Activated naive CD4-positive, alpha-beta T cell treated with anti-CD3 and anti-CD28 coated beads, Interleukin-2, amount 50 U/mL, for 72 hours (primary cell): Measurements from ENCODE around the gene ATP6V0D1. TPM values are rescaled to one million over a fixed set of nuclear protein-coding genes. Genes with fewer than 3 reads are reported as not detected.

Source experiments
- ATAC-seq, 2 donors: fragments of 150-1000 bp; cut with Tn5 transposase; 2 replicates each; pipeline ENCODE4 v1.10.0; 2021; ENCODE audit warnings: mild to moderate bottlenecking in 2 of 2, moderate library complexity in 2 of 2
- DNase-seq, 2 donors: peaks; one replicate each; pipeline ENCODE4 v3.0.0; 2021 to 2022; ENCODE audit warnings: low spot score in 2 of 2
- H3K27ac Mint-ChIP-seq, 2 donors: one replicate each; pipeline ENCODE4 v1.8.0; 2022; ENCODE audit warnings: mild to moderate bottlenecking in 2 of 2, mixed read lengths in 2 of 2
- H3K36me3 Mint-ChIP-seq, 2 donors: one replicate each; pipeline ENCODE4 v1.8.0; 2022; ENCODE audit warnings: mixed read lengths in 2 of 2
- H3K9me3 Mint-ChIP-seq, 2 donors: one replicate each; pipeline ENCODE4 v1.8.0; 2022; ENCODE audit warnings: mixed read lengths in 2 of 2
- total RNA-seq, 2 donors: library from RNA; stranded (reverse); gene quantifications; one replicate each; pipeline ENCODE4 v1.2.3, GENCODE V29; 2022

The ATP6V0D1 gene
- total RNA-seq, 2 donors from 2014 or later: 20.4 to 22.5 TPM

GRCh38 chr16:67397812-67398545 is 83.0 kb downstream of the ATP6V0D1 start:
- no peak for DNase-seq
- no peaks in the 10 kb centered on the region for H3K9me3 Mint-ChIP-seq
- no peak overlapping the region for H3K27ac Mint-ChIP-seq
- ATAC-seq: no peak
- H3K36me3 Mint-ChIP-seq: no peaks in the 10 kb centered on the region

DNA sequence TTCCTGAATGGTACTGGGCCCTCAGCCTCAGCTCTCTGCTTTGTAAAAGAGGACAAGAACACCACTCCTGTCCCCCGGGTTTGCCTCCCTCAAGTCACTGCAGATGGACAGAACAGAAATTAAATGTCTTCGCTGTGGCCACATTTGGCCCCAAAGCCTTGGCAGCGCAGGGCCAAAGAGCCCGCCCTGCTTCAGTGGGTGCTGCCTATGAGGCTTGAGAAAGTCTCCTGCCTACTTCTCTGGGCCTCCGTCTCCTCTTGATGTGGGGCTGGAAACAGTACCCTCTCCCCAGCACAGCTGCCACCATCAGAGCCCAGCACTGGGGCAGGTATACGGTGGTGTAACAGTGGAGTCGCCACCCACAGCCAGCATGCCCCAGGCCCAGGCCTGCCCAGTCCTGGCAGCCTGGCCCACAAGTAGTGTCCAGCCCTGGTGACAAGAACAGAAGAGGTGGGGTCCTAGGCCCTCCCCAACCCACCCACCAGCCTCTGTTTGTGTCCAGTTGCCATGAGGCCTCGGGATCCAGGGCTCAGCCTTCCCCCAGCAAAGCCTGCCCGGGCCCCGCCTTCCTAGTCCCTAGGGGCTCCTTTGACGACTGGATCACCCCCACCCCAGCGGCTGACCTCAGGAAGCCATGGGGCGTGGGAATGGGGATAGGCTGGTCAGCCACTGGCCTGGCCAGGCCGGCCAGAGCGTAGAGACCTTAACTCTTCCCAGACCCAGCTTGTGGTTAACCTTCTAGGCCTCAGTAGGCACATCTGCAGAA is 83.7 kb downstream of the ATP6V0D1 start:
- Mint-ChIP-seq H3K36me3 (no peaks in the 10 kb centered on the region), H3K27ac (no peak overlapping the region), H3K9me3 (no peaks in the 10 kb centered on the region)
- ATAC-seq (no peak), DNase-seq (no peak)

- H3K36me3 Mint-ChIP-seq: no peaks in the 10 kb centered on the region
- DNase-seq: no peak
- no peak for ATAC-seq
- no peak overlapping the region for H3K27ac Mint-ChIP-seq
- H3K9me3 Mint-ChIP-seq: no peaks in the 10 kb centered on the region
Observed at GRCh38 chr16:67396159-67397035, 84.6 kb downstream of the ATP6V0D1 start.

- Mint-ChIP-seq H3K36me3 (no peaks in the 10 kb centered on the region), H3K9me3 (no peaks in the 10 kb centered on the region), H3K27ac (no peak overlapping the region)
- no peak for ATAC-seq
- no peak for DNase-seq
Observed at GRCh38 chr16:67395458-67396158, 85.3 kb downstream of the ATP6V0D1 start.

- ATAC-seq (no peak), DNase-seq (no peak)
- no peak overlapping the region for H3K27ac Mint-ChIP-seq
- no peaks in the 10 kb centered on the region for H3K9me3 Mint-ChIP-seq
- no peaks in the 10 kb centered on the region for H3K36me3 Mint-ChIP-seq
Observed at GRCh38 chr16:67395105-67395457, 85.9 kb downstream of the ATP6V0D1 start.

DNA sequence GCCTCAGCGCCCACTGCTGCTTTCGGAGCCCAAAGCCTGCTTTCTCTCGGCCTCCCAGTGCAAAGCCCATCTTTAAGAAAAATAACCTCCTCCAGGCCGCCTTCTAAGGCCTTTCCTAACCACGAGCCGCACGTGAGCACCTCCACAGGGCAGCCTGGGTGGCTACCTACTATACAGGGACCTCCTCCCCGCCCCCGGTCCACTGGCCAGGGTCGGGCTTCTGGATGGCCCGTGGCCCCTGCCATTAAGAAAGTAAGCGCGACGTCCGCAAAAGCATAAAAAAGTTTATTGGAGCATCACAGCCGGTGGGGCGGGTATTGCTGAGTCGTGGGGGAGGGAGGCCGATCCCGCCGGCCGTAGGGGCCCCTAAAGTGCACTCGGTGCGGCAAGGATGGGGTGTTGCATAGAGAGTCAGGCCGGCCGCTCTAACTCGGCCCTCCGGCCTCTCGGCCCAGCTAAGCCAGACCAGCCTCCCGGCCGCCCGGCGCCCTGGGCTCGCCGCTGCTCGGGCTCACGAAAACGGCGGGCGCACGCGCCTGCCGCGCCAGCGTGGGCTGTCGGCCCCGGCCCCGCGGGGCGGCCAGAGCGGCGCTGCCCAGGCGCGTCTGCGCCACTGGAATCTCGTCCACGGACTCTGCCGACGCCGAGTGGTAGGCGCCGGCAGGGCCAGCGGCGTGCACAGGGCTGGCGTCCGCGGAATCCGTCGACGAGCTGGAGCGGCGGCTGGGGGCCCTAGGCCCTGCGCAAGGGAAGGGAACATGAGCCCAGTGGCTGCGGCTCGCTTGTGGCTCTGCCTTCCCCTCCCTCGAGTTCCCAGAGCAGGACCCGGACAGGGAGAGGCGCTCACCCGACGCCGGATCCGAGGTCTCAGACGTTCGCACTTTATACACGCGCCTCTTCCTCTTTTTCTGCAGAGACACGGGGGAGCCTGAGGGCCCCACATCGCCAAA is 86.5 kb downstream of the ATP6V0D1 start:
- Mint-ChIP-seq H3K36me3 (no peaks in the 10 kb centered on the region), H3K27ac (peak overlapping the region in 1 of 2 donors; percentile 73), H3K9me3 (no peaks in the 10 kb centered on the region)
- ATAC-seq: peak in 1 of 2 donors; percentile 15
- no peak for DNase-seq

DNA sequence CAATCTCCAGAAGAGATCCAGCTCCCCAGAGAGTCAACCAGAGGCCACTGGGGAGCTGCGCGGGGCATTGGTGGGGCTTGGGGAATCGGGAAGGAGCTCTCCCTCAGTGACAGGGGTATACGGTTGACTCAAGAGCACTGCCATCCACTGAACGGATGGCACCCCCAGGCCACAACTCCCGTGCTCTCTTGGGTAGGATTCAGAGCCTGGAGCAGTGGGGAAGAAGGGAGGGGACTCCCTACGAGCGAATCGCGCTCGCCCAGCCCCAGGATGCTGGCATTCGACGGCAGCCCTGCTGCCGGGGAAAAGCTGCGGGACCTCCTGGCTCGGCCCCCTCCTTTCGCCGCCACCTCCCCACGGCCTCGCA is 87.2 kb downstream of the ATP6V0D1 start:
- ATAC-seq: peak; percentile 12 to 20
- H3K9me3 Mint-ChIP-seq: no peaks in the 10 kb centered on the region
- H3K27ac Mint-ChIP-seq: no peak overlapping the region
- no peaks in the 10 kb centered on the region for H3K36me3 Mint-ChIP-seq
- no peak for DNase-seq

GRCh38 chr16:67393111-67393787 is 87.7 kb downstream of the ATP6V0D1 start, which contains the start of gene TPPP3:
Gene TPPP3 (minus strand): TSS chr16:67393498. CDS start chr16:67391111, 2,387 bp downstream.
- Mint-ChIP-seq H3K9me3 (no peaks in the 10 kb centered on the region), H3K36me3 (no peaks in the 10 kb centered on the region), H3K27ac (peak within 1 kb of the TSS; percentile 47 to 73)
- ATAC-seq: peak; percentile 53 to 79
- peak in 1 of 2 donors; percentile 37 for DNase-seq

DNA sequence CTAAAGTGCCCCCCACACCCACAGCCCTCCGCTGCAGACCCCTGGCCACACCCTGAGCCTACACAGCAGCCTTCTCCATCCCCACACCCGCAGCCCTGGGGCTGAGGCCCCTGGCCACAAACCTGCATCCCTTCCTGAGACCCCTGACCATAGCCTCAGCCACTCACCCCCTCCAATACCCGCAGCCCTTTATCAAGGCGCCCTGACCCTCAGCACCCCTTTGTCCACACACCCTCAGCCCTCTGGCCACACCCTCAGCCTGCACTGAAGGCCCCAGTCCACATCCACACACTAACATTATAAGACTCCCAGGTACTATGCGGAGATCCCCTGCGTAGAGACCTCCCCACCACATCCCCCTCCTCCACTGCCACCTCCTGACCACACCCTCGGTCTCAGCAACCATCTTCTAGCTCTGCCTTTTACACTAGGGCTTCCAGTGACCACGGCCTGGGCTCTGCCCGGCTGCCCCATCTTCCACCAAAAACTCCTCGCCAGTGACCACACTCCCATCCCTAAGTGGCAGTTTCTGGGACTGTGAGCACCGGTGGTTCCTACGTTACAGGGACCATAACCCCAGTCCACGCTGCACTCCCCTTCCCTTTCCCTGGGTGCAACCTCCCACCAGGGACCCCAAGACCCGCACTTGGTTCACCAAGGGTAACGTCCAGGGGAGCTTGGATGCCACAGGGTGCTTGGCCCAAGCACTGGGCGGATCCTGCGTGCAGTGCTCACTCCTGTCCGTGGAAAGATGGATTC is 88.5 kb downstream of the ATP6V0D1 start:
- ATAC-seq (no peak), DNase-seq (no peak)
- Mint-ChIP-seq H3K36me3 (no peaks in the 10 kb centered on the region), H3K27ac (peak overlapping the region in 1 of 2 donors; percentile 47), H3K9me3 (no peaks in the 10 kb centered on the region)

DNA sequence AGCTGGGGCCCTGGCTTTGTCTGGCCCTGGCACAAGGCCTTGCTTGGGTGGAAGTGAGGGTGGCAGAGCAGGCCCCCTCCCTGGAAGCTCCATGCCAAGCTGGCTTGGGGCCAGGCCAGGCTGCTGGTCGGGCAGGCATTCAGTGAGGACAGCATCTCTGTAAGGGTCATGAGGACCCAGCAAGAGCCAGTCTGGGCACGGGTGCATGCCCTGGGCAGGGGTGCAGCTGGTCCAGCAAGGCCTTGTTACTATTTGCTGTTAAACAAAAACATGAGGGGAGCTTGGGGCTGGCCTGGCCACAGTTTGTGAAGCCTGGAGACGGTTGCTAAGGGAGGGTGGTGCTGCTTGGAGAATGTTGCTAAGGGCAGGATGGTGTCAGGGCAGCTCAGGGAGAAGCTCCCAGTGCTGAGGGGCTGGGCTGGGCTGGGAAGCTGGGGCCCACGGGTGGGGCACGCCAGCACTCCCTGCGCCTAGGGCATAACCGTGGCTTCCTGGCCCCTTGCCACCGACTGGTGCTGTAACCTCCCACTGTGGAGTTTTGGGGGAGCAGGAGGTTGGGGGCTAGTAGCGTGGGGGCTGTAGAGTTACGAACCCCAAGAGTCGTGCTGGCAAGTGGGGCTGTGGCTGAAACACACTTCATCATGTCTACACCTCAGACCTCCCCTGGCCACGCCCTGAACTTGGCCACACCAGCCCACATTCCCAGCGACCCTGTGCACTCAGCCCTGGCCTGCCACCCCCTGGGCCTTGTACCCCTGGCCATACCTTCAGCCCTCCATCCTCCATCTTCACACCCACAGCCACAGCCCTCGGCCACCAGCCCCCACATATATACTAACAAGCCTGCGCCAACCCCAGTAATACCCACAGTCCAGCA is 89.3 kb downstream of the ATP6V0D1 start:
- peak overlapping the region in 1 of 2 donors; percentile 47 for H3K27ac Mint-ChIP-seq
- no peaks in the 10 kb centered on the region for H3K36me3 Mint-ChIP-seq
- ATAC-seq (no peak), DNase-seq (no peak)
- no peaks in the 10 kb centered on the region for H3K9me3 Mint-ChIP-seq

GRCh38 chr16:67390816-67391423 is 90.0 kb downstream of the ATP6V0D1 start:
- ATAC-seq (no peak), DNase-seq (no peak)
- no peaks in the 10 kb centered on the region for H3K36me3 Mint-ChIP-seq
- no peaks in the 10 kb centered on the region for H3K9me3 Mint-ChIP-seq
- no peak overlapping the region for H3K27ac Mint-ChIP-seq

DNA sequence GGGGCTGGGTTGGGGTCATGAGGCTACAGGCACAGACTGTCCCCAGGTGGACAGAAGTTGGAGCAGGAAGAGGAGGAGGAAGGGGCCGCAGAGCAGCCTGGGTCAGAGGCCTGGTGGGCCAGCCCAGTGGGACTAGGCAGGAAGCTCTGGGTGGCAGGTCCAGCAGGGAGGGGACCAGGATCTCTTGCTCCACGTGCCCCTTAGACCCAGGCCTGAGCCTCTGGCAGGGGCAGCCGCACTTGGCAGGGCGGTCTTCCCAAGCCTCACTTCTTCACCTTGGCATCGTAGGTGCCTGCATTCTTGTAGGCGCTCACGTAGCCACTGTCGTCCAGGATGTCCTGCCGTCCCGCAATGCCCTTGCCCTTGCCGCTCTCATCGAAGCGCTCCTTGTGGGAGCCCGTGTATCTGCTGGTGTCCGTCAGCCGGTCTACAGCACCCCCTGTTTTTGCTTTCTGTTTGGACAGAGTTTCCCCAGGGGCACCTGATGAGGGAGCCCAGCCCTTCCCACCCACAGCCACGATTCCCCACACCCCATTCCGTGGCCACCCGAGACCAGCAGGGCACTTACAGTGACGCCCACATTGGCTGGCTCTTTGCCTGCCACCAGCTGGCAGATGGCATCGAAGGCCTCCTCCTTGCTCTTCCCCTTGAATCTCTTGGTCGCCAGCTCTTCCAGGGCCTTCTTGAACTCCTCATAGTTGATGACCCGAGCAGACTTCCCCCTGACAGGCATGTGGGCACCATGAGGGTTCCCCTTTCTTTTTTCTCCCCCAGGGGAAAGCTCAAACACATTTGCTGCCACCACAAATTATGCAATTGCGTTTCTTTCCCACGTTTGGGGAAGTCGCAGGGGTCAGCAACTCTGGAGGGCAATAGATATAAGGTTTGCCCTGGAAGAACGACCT is 90.8 kb downstream of the ATP6V0D1 start:
- Mint-ChIP-seq H3K9me3 (no peaks in the 10 kb centered on the region), H3K36me3 (no peaks in the 10 kb centered on the region), H3K27ac (no peak overlapping the region)
- DNase-seq (no peak), ATAC-seq (no peak)
